BLaER1 (cell line): Measurements from ENCODE around the gene CDKL1.
A peak's percentile ranks its signal among the peaks of the same experiment; 100 is the strongest.

Experiments
- H3K27ac ChIP-seq: shearing (Covaris generic); formaldehyde crosslinking; 2 replicates; pipeline ENCODE4 v1.8.1; 2022
- H3K27me3 ChIP-seq: shearing (Covaris generic); formaldehyde crosslinking; 2 replicates; pipeline ENCODE4 v1.8.1; 2022
- H3K36me3 ChIP-seq: shearing (Covaris generic); formaldehyde crosslinking; 2 replicates; pipeline ENCODE4 v1.8.1; 2022
- H3K4me1 ChIP-seq: shearing (Covaris generic); formaldehyde crosslinking; 2 replicates; pipeline ENCODE4 v1.8.1; 2022
- H3K4me2 ChIP-seq: shearing (Covaris generic); formaldehyde crosslinking; 2 replicates; pipeline ENCODE4 v1.8.1; 2022
- H3K4me3 ChIP-seq: shearing (Covaris generic); formaldehyde crosslinking; 2 replicates; pipeline ENCODE4 v1.8.1; 2022
- H3K9ac ChIP-seq: shearing (Covaris generic); formaldehyde crosslinking; 2 replicates; pipeline ENCODE4 v1.8.1; 2022
- H3K9me3 ChIP-seq: shearing (Covaris generic); formaldehyde crosslinking; 2 replicates; pipeline ENCODE4 v1.8.1; 2022
- H4K20me1 ChIP-seq: shearing (Covaris generic); formaldehyde crosslinking; 2 replicates; pipeline ENCODE4 v1.8.1; 2022
- Cebpa-rat ChIP-seq: shearing (Covaris generic); IDR thresholded peaks from 2 replicates; pipeline ENCODE4 v1.8.1; 2022

CDKL1 gene

DNA sequence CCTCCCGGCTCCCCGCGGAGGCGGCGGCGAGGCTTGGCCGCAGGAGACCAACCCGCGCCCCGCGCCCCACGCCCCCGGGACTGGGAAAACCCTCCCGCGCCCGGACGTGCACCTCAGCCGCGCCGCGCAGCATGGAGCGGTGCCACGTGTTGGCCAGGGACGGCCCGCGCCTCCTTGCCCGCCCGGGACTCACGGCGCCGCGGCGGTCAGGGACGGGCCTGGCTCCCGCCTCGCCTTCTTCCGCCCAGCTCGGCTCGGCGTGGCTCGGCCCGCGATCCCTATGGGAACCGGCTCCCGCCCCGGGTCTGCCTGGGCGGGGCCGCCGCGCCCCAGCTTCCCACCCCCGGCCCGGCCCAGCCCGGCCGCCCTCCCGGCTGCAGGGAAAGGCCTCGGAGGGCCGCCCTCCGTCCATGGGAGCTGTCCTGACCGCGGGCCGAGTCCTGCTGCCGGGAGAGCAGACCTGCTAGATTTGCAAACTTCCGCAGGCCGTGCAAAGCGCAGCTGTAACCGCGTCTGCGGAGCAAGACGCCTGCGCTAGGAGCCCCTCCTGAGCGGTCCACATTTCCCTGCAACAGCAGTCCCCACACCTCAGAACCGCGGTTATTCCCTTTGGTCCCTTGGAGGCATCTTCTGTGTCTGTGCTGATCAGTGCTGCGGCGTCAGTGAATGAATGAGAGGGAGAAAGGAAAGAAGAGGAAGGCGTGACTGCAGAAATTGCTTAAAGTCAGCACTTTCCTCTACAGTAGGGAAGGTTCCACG, at the start of gene CDKL1:
CDKL1 (minus strand) TSS at position 251 of the 759 bp plus-strand sequence. CDS start 1,013 bp downstream, outside the sequence.
- peak within 1 kb of the TSS; percentile 74 for H3K27ac ChIP-seq
- H3K36me3 ChIP-seq = no peaks in the 10 kb centered on the region
- H3K4me3 ChIP-seq = peak within 1 kb of the TSS; percentile 76
- no peak for TF ChIP-seq Cebpa-rat
- peaks cover 25% of the 10 kb centered on the region for H3K4me1 ChIP-seq
- H3K9ac ChIP-seq = peak within 1 kb of the TSS; percentile 82
- H3K9me3 ChIP-seq = no peaks in the 10 kb centered on the region
- H3K27me3 ChIP-seq = peaks cover 25% of the 10 kb centered on the region; the same call in 1 of the 2 replicates
- peak within 1 kb of the TSS; percentile 99 for H3K4me2 ChIP-seq
- H4K20me1 ChIP-seq = no peaks in the 10 kb centered on the region

DNA sequence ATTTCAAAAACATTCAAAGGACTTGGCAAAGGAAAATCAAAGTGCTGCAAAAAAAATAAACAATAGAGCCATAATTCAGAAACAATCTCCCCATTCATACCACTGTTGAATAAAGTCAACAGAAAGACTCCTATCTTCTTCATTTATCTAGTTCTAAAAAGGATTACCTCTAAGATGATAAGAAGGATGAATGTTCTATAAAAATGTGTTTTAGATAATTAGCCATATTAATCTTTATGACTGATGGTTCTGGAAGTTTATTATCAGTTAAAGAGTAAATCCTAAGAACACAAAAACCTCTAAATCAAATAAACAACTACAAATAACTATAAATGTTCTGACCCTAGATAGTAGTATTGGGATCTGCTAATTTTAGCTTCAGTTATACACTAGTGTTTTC, 37.8 kb upstream of the CDKL1 start:
- no peaks in the 10 kb centered on the region for H4K20me1 ChIP-seq
- H3K9me3 ChIP-seq = peaks cover 17% of the 10 kb centered on the region
- no peak overlapping the region for H3K4me3 ChIP-seq
- H3K4me2 ChIP-seq = no peak overlapping the region
- no peak overlapping the region for H3K9ac ChIP-seq
- no peak for TF ChIP-seq Cebpa-rat
- H3K27ac ChIP-seq = no peak overlapping the region
- peaks cover 2% of the 10 kb centered on the region for H3K4me1 ChIP-seq
- H3K27me3 ChIP-seq = no peaks in the 10 kb centered on the region
- peaks cover 55% of the 10 kb centered on the region for H3K36me3 ChIP-seq

DNA sequence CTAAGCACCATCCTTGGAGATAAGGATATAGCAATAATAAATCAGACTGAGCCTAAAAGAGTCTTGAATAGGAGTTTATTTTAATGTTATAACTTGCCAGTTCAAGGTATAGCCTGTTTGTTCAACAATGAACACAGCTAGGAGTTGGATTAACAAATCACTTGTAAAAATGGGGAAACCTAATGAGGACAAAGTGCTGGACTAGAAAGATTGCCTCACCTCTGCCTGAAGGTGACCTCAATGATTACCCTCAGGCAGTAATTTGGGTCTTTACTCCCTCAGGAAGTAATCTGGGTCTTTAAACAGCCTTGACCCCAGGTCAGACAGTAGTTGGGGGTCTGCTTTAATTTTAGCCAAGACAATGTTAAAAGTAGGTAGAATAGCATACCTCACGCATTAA, 35.5 kb upstream of the CDKL1 start:
- no peaks in the 10 kb centered on the region for H3K4me1 ChIP-seq
- no peak for TF ChIP-seq Cebpa-rat

DNA sequence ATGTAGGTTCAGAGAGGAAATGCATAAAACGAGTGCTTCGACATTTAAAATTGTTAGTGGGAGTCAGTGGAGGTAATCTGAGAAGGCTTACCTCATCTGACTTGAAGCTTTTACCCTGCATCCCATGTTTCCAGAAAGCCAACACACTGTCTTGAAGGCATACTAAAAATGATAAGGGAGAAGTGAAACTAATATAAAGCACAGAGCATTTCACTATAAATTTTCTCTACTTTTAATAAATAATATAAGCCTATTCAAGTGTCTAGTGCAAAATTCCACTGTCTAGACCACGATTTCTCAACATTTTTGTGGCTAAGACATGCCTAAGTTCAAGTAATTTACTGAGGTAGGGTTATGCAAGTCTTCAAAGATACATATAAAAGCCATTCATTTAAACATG, 29.1 kb upstream of the CDKL1 start:
- no peak overlapping the region for H3K4me2 ChIP-seq
- no peak for TF ChIP-seq Cebpa-rat
- no peak overlapping the region for H3K9ac ChIP-seq
- no peaks in the 10 kb centered on the region for H3K27me3 ChIP-seq
- no peaks in the 10 kb centered on the region for H3K9me3 ChIP-seq
- peaks cover 44% of the 10 kb centered on the region for H3K36me3 ChIP-seq
- no peak overlapping the region for H3K27ac ChIP-seq
- H4K20me1 ChIP-seq = no peaks in the 10 kb centered on the region
- no peak overlapping the region for H3K4me3 ChIP-seq
- peaks cover 9% of the 10 kb centered on the region; the same call in 1 of the 2 replicates for H3K4me1 ChIP-seq

More for the DNA sequence above, 35.5 kb upstream of the CDKL1 start:
- Histone ChIP-seq H3K4me2 (no peak overlapping the region), H3K27ac (no peak overlapping the region), H3K36me3 (peaks cover 50% of the 10 kb centered on the region), H3K27me3 (no peaks in the 10 kb centered on the region), H3K4me3 (no peak overlapping the region), H4K20me1 (no peaks in the 10 kb centered on the region), H3K9me3 (peaks cover 9% of the 10 kb centered on the region), H3K9ac (no peak overlapping the region)

- Histone ChIP-seq H4K20me1 (no peaks in the 10 kb centered on the region), H3K27me3 (no peaks in the 10 kb centered on the region), H3K9ac (no peak overlapping the region), H3K9me3 (no peaks in the 10 kb centered on the region), H3K4me1 (peaks cover 9% of the 10 kb centered on the region; the same call in 1 of the 2 replicates), H3K4me3 (no peak overlapping the region), H3K36me3 (peaks cover 50% of the 10 kb centered on the region), H3K4me2 (no peak overlapping the region), H3K27ac (no peak overlapping the region)
- TF ChIP-seq Cebpa-rat = no peak
Measured at GRCh38 chr14:50425105-50425504, 28.4 kb upstream of the CDKL1 start.

GRCh38 chr14:50423529-50423928, 26.8 kb upstream of the CDKL1 start:
- no peaks in the 10 kb centered on the region for H3K9me3 ChIP-seq
- no peak overlapping the region for H3K4me3 ChIP-seq
- no peaks in the 10 kb centered on the region for H3K27me3 ChIP-seq
- H3K9ac ChIP-seq = no peak overlapping the region
- no peak overlapping the region for H3K4me2 ChIP-seq
- no peaks in the 10 kb centered on the region for H4K20me1 ChIP-seq
- no peak overlapping the region for H3K27ac ChIP-seq
- peaks cover 9% of the 10 kb centered on the region; the same call in 1 of the 2 replicates for H3K4me1 ChIP-seq
- no peak for TF ChIP-seq Cebpa-rat
- H3K36me3 ChIP-seq = peaks cover 55% of the 10 kb centered on the region

DNA sequence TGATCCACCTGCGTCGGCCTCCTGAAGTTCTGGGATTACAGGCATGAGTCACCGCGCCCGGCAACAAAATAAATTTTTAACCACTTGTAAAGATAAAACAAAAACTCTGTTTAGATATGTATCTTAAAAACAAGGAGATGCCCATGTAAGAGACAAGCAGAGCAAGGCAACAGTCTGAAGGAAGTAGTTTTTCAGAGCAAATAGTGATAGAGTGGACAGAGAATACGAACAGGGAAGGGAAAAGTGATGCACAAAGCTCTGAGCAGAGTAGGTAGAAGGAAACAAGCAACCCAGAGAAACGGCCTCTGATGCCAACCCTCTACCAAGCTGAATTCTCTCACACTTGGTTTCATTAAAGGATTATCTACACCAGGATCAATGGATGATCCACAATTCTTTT, 24.8 kb upstream of the CDKL1 start:
- H3K36me3 ChIP-seq = peaks cover 66% of the 10 kb centered on the region
- H3K27me3 ChIP-seq = no peaks in the 10 kb centered on the region
- no peaks in the 10 kb centered on the region for H4K20me1 ChIP-seq
- H3K9ac ChIP-seq = no peak overlapping the region
- H3K4me3 ChIP-seq = no peak overlapping the region
- H3K4me1 ChIP-seq = peaks cover 13% of the 10 kb centered on the region
- H3K9me3 ChIP-seq = no peaks in the 10 kb centered on the region
- H3K27ac ChIP-seq = no peak overlapping the region
- H3K4me2 ChIP-seq = no peak overlapping the region
- no peak for TF ChIP-seq Cebpa-rat

- Histone ChIP-seq H3K4me2 (0 out of 2 replicates have a peak overlapping the region, but pooled peaks have one; percentile 5), H3K27ac (no peak overlapping the region), H3K9ac (no peak overlapping the region), H3K4me3 (no peak overlapping the region), H3K9me3 (0 out of 2 replicates have a peak, but pooled peaks cover 5% of the 10 kb centered on the region), H4K20me1 (no peaks in the 10 kb centered on the region), H3K36me3 (peaks cover 61% of the 10 kb centered on the region), H3K27me3 (no peaks in the 10 kb centered on the region), H3K4me1 (peaks cover 11% of the 10 kb centered on the region)
- TF ChIP-seq Cebpa-rat = no peak
Measured at GRCh38 chr14:50417853-50418252, 21.2 kb upstream of the CDKL1 start.

GRCh38 chr14:50410921-50411320, 14.2 kb upstream of the CDKL1 start:
- no peaks in the 10 kb centered on the region for H4K20me1 ChIP-seq
- H3K27me3 ChIP-seq = no peaks in the 10 kb centered on the region
- no peak overlapping the region for H3K4me3 ChIP-seq
- peaks cover 23% of the 10 kb centered on the region for H3K36me3 ChIP-seq
- TF ChIP-seq Cebpa-rat = no peak
- H3K27ac ChIP-seq = no peak overlapping the region
- H3K4me1 ChIP-seq = peaks cover 13% of the 10 kb centered on the region
- H3K4me2 ChIP-seq = no peak overlapping the region
- H3K9me3 ChIP-seq = peaks cover 28% of the 10 kb centered on the region
- H3K9ac ChIP-seq = no peak overlapping the region

- H3K36me3 ChIP-seq = peaks cover 15% of the 10 kb centered on the region; the same call in 1 of the 2 replicates
- peaks cover 31% of the 10 kb centered on the region for H3K9me3 ChIP-seq
- TF ChIP-seq Cebpa-rat = no peak
- no peak overlapping the region for H3K9ac ChIP-seq
- no peak overlapping the region for H3K27ac ChIP-seq
- no peaks in the 10 kb centered on the region for H3K27me3 ChIP-seq
- no peaks in the 10 kb centered on the region for H4K20me1 ChIP-seq
- peaks cover 16% of the 10 kb centered on the region for H3K4me1 ChIP-seq
- H3K4me2 ChIP-seq = no peak overlapping the region
- H3K4me3 ChIP-seq = no peak overlapping the region
Measured at GRCh38 chr14:50410071-50410470, 13.4 kb upstream of the CDKL1 start.
